HG03095 (cell line): ENCODE measurements around the gene RAB1B.

Experiments used
- ATAC-seq: cut with Tn5 transposase; IDR thresholded peaks from one replicate; pipeline ENCODE4 v1.9.1; 2021; ENCODE audit warnings: moderate library complexity; ENCODE audit not compliant: unreplicated experiment

RAB1B gene

GRCh38 chr11:66282468-66283455 lies 14.3 kb downstream of the RAB1B start:
- ATAC-seq: peak; percentile 73

GRCh38 chr11:66283461-66284105 lies 15.1 kb downstream of the RAB1B start:
- ATAC-seq: no peak

- ATAC-seq: no peak
Observed at GRCh38 chr11:66284526-66285078, 16.2 kb downstream of the RAB1B start.

- no peak for ATAC-seq
Observed at GRCh38 chr11:66285250-66285947, 17.0 kb downstream of the RAB1B start.

GRCh38 chr11:66286699-66287098 lies 18.3 kb downstream of the RAB1B start:
- no peak for ATAC-seq

GRCh38 chr11:66287211-66287888 lies 18.9 kb downstream of the RAB1B start:
- ATAC-seq: no peak

GRCh38 chr11:66287889-66288670 lies 19.6 kb downstream of the RAB1B start:
- ATAC-seq: no peak

- ATAC-seq: peak; percentile 84
Observed at GRCh38 chr11:66288671-66289547, 20.5 kb downstream of the RAB1B start, which contains the start of gene YIF1A. Gene YIF1A (minus strand): TSS chr11:66289143. CDS start chr11:66288985, 158 bp downstream.

GRCh38 chr11:66289548-66290329 lies 21.3 kb downstream of the RAB1B start:
- peak; percentile 26 for ATAC-seq

GRCh38 chr11:66290330-66290621 lies 21.8 kb downstream of the RAB1B start:
- ATAC-seq: no peak

- ATAC-seq: no peak
Observed at GRCh38 chr11:66291303-66291705, 22.9 kb downstream of the RAB1B start.

- ATAC-seq: no peak
Observed at GRCh38 chr11:66291706-66292542, 23.5 kb downstream of the RAB1B start, which contains the start of gene TMEM151A. Gene TMEM151A (plus strand): TSS chr11:66291894. CDS start chr11:66292014, 120 bp downstream.

GRCh38 chr11:66292543-66293332 lies 24.3 kb downstream of the RAB1B start:
- ATAC-seq: no peak

- ATAC-seq: no peak
Observed at GRCh38 chr11:66293352-66293751, 24.9 kb downstream of the RAB1B start.

GRCh38 chr11:66293777-66294625 lies 25.6 kb downstream of the RAB1B start:
- no peak for ATAC-seq
